Gastroesophageal sphincter (tissue), 4 donors: ENCODE measurements around the gene MGME1. TPM values are rescaled to one million over a fixed set of nuclear protein-coding genes. Genes with fewer than 3 reads are reported as not detected.

Experiments used
- ATAC-seq: fragments of 150-250 bp; one replicate; pipeline ENCODE4 v1.9.1; 2016; ENCODE audit warnings: mild to moderate bottlenecking, moderate library complexity
- H3K27ac ChIP-seq, 4 donors: fragments of 200-600 bp; sonication (generic) in 3 of 4; 1 replicate in 3 of 4; 2 replicates in 1 of 4; pipeline ENCODE4 v1.5.1; 2016 to 2019
- H3K27me3 ChIP-seq: fragments of 200-600 bp; sonication (generic); one replicate; pipeline ENCODE4 v1.5.1; 2019
- H3K36me3 ChIP-seq, 2 donors: fragments of 200-600 bp; sonication (generic); one replicate each; pipeline ENCODE4 v1.5.1; 2019; ENCODE audit warnings: control low read depth in 1 of 2
- H3K4me1 ChIP-seq, 3 donors: fragments of 200-600 bp; sonication (generic); 1 replicate in 2 of 3; 2 replicates in 1 of 3; pipeline ENCODE4 v1.5.1; 2016 to 2019; ENCODE audit warnings: control low read depth in 2 of 3
- H3K4me3 ChIP-seq, 2 donors: fragments of 200-600 bp; sonication (generic); one replicate each; pipeline ENCODE4 v1.5.1; 2019; ENCODE audit warnings: mild to moderate bottlenecking in 1 of 2, moderate library complexity in 1 of 2
- H3K9me3 ChIP-seq, 3 donors: fragments of 200-600 bp; sonication (generic); one replicate each; pipeline ENCODE4 v1.5.1; 2017 to 2019; ENCODE audit warnings: control low read depth in 2 of 3
- EP300 ChIP-seq: sonication (generic); formaldehyde crosslinking; IDR thresholded peaks from one replicate; pipeline ENCODE4 v1.6.1; 2017; ENCODE audit warnings: antibody characterized with exemption, mild to moderate bottlenecking
- POLR2A ChIP-seq, 2 donors: fragments of 450-650 bp; IDR thresholded peaks; one replicate each; pipeline ENCODE4 v1.6.1; 2017; ENCODE audit warnings: antibody characterized with exemption in 2 of 2, mild to moderate bottlenecking in 2 of 2, moderate library complexity in 1 of 2
- POLR2AphosphoS5 ChIP-seq: sonication (generic); formaldehyde crosslinking; IDR thresholded peaks from one replicate; pipeline ENCODE4 v1.6.1; 2017; ENCODE audit warnings: antibody characterized with exemption
- WGBS, 2 donors: methylation state at CpG; one replicate each; pipeline ENCODE4 v1.1.5; 2018; ENCODE audit warnings: low coverage in 1 of 2; 5-methylcytosine and 5-hydroxymethylcytosine counted together
- total RNA-seq, 4 donors: library from RNA; depleted of rRNA; stranded (reverse); fragments of >200 nt; gene quantifications; one replicate each; pipeline ENCODE4 v1.1.0, GENCODE V29; 2016
- TF ChIP-seq, protein P1 (sequence below), 4 experiments: fragments of 200-600 bp in 2 of 4; fragments of 450-650 bp in 2 of 4; sonication (generic) in 1 of 4; IDR thresholded peaks; one replicate each; pipeline ENCODE4 v1.5.1; 2017 to 2019; ENCODE audit warnings: antibody characterized with exemption in 4 of 4, mild to moderate bottlenecking in 2 of 4, moderate library complexity in 2 of 4

MGME1 gene
- total RNA-seq, 4 donors from 2014 or later, result 6.3 to 13.5 (median 9.9) TPM

DNA sequence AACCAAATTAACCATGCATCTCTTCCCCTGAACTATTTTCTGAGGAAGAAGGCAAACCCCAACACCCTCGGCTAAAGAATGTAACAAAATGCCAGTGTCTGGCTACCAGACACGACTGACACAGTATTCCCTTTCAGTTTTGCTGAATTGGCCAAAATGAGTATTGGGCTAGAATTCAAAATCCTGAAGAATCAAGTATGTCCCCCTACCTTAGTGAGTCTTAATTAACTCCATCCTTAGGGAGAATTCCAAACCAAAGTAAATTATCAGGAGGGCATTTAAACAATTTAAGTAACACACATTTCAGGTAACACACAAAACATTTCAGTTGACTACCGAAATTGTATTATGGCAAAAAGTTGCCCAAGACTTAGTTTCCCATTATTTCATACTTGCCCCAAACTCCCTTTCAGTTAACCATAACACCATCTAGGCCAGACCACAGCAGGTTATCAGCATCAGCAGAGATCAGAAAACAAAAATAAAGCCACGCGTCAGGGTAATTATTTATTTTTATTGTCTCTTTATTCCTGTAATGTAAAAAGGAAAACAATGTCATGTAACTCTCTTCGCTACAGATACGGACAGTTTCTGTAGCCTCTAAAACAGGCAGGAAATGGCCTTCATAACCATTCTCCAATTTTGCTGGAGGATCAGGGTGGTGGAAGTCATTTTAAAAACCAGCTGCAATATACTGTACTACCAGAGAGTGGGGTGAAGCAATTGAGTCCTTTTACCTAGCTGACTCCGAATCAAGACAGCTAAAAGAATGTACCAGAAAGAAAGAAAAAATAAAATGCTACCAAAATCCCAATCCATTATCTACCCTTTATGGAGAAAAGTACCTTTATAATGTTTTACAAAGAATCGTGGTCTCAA is 2.1 kb upstream of the MGME1 start:
- TF ChIP-seq EP300 (no peak), POLR2A (IDR thresholded peaks at IDR 0.05) (no peak), POLR2AphosphoS5 (no peak)
- TF ChIP-seq, protein P1, sequence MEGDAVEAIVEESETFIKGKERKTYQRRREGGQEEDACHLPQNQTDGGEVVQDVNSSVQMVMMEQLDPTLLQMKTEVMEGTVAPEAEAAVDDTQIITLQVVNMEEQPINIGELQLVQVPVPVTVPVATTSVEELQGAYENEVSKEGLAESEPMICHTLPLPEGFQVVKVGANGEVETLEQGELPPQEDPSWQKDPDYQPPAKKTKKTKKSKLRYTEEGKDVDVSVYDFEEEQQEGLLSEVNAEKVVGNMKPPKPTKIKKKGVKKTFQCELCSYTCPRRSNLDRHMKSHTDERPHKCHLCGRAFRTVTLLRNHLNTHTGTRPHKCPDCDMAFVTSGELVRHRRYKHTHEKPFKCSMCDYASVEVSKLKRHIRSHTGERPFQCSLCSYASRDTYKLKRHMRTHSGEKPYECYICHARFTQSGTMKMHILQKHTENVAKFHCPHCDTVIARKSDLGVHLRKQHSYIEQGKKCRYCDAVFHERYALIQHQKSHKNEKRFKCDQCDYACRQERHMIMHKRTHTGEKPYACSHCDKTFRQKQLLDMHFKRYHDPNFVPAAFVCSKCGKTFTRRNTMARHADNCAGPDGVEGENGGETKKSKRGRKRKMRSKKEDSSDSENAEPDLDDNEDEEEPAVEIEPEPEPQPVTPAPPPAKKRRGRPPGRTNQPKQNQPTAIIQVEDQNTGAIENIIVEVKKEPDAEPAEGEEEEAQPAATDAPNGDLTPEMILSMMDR (IDR thresholded peaks at IDR 0.05), result peak in 3 of 4 experiments; percentile 27 to 49 (median 35)
- Histone ChIP-seq H3K9me3 (no peaks in the 10 kb centered on the region), H3K4me3 (peak overlapping the region; percentile 71 to 84), H3K27ac (peak overlapping the region; percentile 87 to 98 (median 95)), H3K27me3 (no peaks in the 10 kb centered on the region), H3K36me3 (no peaks in the 10 kb centered on the region), H3K4me1 (peaks cover 2 to 81% (median 19%) of the 10 kb centered on the region in 3 donors)
- WGBS, 2 donors, result 11 to 12% methylated on average over 9 of the region's 9 CpGs
- no peak for ATAC-seq

GRCh38 chr20:17967521-17968365 is 1.1 kb upstream of the MGME1 start:
- no peaks in the 10 kb centered on the region for H3K36me3 ChIP-seq
- H3K4me3 ChIP-seq, result peak overlapping the region; percentile 71 to 84
- peak; percentile 3 for ATAC-seq
- WGBS, 2 donors, result 0 to 1% methylated on average over 7 to 15 of the region's 41 CpGs
- H3K27ac ChIP-seq, result peak overlapping the region; percentile 87 to 98 (median 95)
- no peak for TF ChIP-seq EP300
- no peak for TF ChIP-seq POLR2A (IDR thresholded peaks at IDR 0.05)
- TF ChIP-seq, protein P1 (IDR thresholded peaks at IDR 0.05), result peak in 1 of 4 experiments; percentile 2
- TF ChIP-seq POLR2AphosphoS5, result no peak
- H3K27me3 ChIP-seq, result no peaks in the 10 kb centered on the region
- peaks cover 0 to 81% (median 17%) of the 10 kb centered on the region in 3 donors for H3K4me1 ChIP-seq
- no peaks in the 10 kb centered on the region for H3K9me3 ChIP-seq

- no peaks in the 10 kb centered on the region for H3K36me3 ChIP-seq
- peak overlapping the region; percentile 71 to 98 (median 95) for H3K27ac ChIP-seq
- H3K27me3 ChIP-seq, result no peaks in the 10 kb centered on the region
- 0% methylated on average over 13 to 16 of the region's 28 CpGs for WGBS, 2 donors
- TF ChIP-seq, protein P1 (IDR thresholded peaks at IDR 0.05), result no peak
- TF ChIP-seq POLR2AphosphoS5 (no peak), POLR2A (IDR thresholded peaks at IDR 0.05) (no peak), EP300 (no peak)
- H3K4me1 ChIP-seq, result peaks cover 0 to 75% (median 17%) of the 10 kb centered on the region in 3 donors
- H3K9me3 ChIP-seq, result no peaks in the 10 kb centered on the region
- ATAC-seq, result no peak
- H3K4me3 ChIP-seq, result peak overlapping the region; percentile 71 to 84
These were observed 563 bp downstream of the MGME1 start for GRCh38 chr20:17969278-17969883.

DNA sequence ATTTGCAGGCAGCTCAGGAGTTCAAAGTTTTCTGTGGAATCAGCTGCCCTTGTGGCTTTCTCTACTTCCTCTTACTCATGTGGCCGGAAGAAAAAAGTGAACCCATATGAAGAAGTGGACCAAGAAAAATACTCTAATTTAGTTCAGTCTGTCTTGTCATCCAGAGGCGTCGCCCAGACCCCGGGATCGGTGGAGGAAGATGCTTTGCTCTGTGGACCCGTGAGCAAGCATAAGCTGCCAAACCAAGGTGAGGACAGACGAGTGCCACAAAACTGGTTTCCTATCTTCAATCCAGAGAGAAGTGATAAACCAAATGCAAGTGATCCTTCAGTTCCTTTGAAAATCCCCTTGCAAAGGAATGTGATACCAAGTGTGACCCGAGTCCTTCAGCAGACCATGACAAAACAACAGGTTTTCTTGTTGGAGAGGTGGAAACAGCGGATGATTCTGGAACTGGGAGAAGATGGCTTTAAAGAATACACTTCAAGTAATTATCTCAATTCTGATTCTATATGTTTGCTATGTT is 1.1 kb downstream of the MGME1 start:
- Histone ChIP-seq H3K4me3 (peak overlapping the region; percentile 71 to 84), H3K27me3 (no peaks in the 10 kb centered on the region), H3K4me1 (peaks cover 0 to 70% (median 17%) of the 10 kb centered on the region in 3 donors), H3K9me3 (no peaks in the 10 kb centered on the region), H3K27ac (peak overlapping the region; percentile 71 to 98 (median 95)), H3K36me3 (no peaks in the 10 kb centered on the region)
- TF ChIP-seq, protein P1 (IDR thresholded peaks at IDR 0.05), result no peak
- TF ChIP-seq POLR2AphosphoS5 (no peak), POLR2A (IDR thresholded peaks at IDR 0.05) (no peak), EP300 (no peak)
- WGBS, 2 donors, result 0 to 12% methylated on average over 8 of the region's 9 CpGs
- ATAC-seq, result no peak
